ENCODE results near the gene CASD1.

The CASD1 gene

DNA sequence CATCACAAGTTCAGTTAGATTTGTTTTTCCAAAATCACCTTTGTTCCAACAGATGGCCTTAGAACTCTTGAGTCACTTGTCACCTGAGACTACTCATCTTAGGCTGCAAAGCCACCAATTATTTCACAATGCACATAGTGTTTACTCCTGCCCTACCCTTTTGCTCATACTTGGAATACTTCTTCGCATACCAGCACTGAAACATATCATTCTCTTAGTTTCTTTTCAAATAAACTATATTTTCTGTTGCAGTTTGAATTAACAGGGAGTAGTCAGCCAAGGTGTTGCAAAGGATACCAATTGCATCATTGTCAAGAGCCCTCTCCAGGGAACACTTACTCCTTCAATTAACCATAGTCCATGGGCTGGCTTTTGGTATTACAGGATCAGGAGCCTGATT, 71.0 kb downstream of the CASD1 start:
- no peaks in the 10 kb centered on the region for H3K27me3 ChIP-seq (replicated peaks; ENCODE audit: control insufficient read depth, insufficient read depth, low read length)
- no peak for DNase-seq (ENCODE audit: extremely low read depth, insufficient read length)
- H3K36me3 ChIP-seq (ENCODE audit: control insufficient read depth, insufficient read depth, low read length): no peaks in the 10 kb centered on the region; the same call in 1 of the 2 replicates
- H3K4me3 ChIP-seq (replicated peaks; ENCODE audit: low read depth, low read length): no peak overlapping the region
- TF ChIP-seq, protein P1, sequence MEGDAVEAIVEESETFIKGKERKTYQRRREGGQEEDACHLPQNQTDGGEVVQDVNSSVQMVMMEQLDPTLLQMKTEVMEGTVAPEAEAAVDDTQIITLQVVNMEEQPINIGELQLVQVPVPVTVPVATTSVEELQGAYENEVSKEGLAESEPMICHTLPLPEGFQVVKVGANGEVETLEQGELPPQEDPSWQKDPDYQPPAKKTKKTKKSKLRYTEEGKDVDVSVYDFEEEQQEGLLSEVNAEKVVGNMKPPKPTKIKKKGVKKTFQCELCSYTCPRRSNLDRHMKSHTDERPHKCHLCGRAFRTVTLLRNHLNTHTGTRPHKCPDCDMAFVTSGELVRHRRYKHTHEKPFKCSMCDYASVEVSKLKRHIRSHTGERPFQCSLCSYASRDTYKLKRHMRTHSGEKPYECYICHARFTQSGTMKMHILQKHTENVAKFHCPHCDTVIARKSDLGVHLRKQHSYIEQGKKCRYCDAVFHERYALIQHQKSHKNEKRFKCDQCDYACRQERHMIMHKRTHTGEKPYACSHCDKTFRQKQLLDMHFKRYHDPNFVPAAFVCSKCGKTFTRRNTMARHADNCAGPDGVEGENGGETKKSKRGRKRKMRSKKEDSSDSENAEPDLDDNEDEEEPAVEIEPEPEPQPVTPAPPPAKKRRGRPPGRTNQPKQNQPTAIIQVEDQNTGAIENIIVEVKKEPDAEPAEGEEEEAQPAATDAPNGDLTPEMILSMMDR (IDR thresholded peaks at IDR 0.05; ENCODE audit: insufficient read depth, low read length, poor library complexity, severe bottlenecking): no peak

DNA sequence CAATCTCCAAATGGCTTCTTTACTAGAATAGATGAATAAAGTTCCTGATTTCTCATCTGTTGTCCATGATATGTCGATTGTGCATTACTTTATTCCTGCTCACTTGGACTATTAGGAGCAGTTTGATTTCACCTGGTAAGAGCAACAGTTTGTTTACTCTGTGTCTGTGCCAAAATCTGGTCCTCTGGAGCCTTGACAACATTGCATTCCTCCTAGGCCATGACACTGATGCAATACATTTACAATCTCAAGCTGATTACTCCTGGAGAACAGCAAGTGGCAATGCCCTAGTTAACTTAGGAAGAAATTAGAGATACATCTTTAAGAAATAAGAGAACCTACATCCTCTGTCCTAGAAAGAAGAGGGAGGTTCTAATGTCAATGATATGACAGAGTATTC, 74.5 kb downstream of the CASD1 start:
- H3K27me3 ChIP-seq (replicated peaks; ENCODE audit: control insufficient read depth, insufficient read depth, low read length): no peaks in the 10 kb centered on the region
- H3K4me3 ChIP-seq (replicated peaks; ENCODE audit: low read depth, low read length): no peak overlapping the region
- no peak for DNase-seq (ENCODE audit: extremely low read depth, insufficient read length)
- H3K36me3 ChIP-seq (ENCODE audit: control insufficient read depth, insufficient read depth, low read length): no peaks in the 10 kb centered on the region; the same call in 1 of the 2 replicates
- TF ChIP-seq, protein P1 (IDR thresholded peaks at IDR 0.05; ENCODE audit: insufficient read depth, low read length, poor library complexity, severe bottlenecking): no peak

DNA sequence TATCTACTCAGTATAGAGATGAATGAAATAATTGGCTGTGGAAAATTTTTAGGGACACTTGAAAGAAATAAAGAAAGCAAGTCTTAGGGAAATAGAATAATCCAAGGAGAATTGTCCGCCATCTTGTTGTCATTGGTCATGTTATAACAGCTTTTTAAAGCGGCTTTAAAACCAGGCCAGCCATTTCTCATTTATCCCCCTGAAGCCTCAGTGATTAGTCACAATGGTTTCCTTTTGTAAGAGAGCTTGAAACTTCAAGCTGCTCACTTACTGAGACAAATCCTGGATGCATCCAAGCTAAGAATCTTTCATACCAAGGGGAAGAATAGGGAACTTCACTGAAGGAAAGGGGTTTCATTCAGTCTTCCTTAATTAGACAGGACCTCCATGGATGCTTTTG, 78.5 kb downstream of the CASD1 start:
- Histone ChIP-seq H3K27me3 (replicated peaks; ENCODE audit: control insufficient read depth, insufficient read depth, low read length) (no peaks in the 10 kb centered on the region), H3K36me3 (ENCODE audit: control insufficient read depth, insufficient read depth, low read length) (no peaks in the 10 kb centered on the region), H3K4me3 (replicated peaks; ENCODE audit: low read depth, low read length) (no peak overlapping the region)
- TF ChIP-seq, protein P1 (IDR thresholded peaks at IDR 0.05; ENCODE audit: insufficient read depth, low read length, poor library complexity, severe bottlenecking): no peak
- DNase-seq (ENCODE audit: extremely low read depth, insufficient read length): no peak

DNA sequence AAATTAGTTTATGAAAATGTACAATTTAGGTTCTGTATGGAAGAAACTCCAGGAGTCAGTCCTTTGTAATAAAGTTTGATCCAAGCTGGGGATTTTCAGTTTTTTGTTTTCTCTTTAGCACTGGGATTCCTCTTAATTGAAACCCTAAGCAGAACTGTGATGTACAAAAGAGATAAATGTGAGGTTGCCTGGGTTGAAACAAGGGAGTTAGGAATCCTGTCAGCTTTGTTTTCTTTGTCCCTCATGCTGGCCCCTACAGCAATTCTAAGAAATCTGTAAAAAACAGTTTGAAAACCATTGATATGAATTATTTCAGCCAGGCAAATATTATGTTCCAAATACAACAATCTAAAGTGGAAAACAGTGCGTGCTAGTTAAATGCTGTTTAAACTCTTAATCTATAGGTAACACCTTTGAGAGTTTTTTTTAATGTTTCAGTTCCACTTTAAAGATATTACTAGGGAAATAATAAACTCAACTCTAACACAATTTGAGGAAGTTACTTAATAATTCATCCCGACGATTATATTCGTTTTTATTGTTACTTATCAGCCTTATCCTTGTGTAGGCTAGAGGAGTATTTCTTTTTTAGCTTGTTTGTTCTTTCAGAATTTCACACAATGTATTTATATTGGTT, 81.0 kb downstream of the CASD1 start:
- Histone ChIP-seq H3K36me3 (ENCODE audit: control insufficient read depth, insufficient read depth, low read length) (no peaks in the 10 kb centered on the region), H3K4me3 (replicated peaks; ENCODE audit: low read depth, low read length) (no peak overlapping the region), H3K27me3 (replicated peaks; ENCODE audit: control insufficient read depth, insufficient read depth, low read length) (no peaks in the 10 kb centered on the region)
- DNase-seq (ENCODE audit: extremely low read depth, insufficient read length): no peak
- TF ChIP-seq, protein P1 (IDR thresholded peaks at IDR 0.05; ENCODE audit: insufficient read depth, low read length, poor library complexity, severe bottlenecking): no peak

DNA sequence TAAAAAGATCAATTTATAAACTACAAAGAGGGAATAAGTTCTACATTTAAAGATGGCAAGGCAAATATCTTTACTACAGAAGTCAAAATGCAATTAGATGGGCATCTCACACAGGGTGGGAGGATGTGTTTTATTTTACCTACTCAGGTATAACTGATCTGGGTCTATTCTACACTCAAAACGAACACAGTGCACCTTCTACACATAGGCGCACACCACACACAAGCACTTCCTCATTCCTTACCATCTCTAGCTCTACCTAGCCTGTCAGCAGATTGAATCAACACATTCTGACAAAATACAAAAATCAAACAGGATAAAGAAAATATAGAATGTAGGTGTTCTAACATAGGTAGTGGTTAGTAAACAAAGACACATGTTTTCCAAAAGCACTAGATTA, 81.6 kb downstream of the CASD1 start:
- H3K4me3 ChIP-seq (replicated peaks; ENCODE audit: low read depth, low read length): no peak overlapping the region
- no peaks in the 10 kb centered on the region for H3K36me3 ChIP-seq (ENCODE audit: control insufficient read depth, insufficient read depth, low read length)
- no peak for DNase-seq (ENCODE audit: extremely low read depth, insufficient read length)
- TF ChIP-seq, protein P1 (IDR thresholded peaks at IDR 0.05; ENCODE audit: insufficient read depth, low read length, poor library complexity, severe bottlenecking): no peak
- no peaks in the 10 kb centered on the region for H3K27me3 ChIP-seq (replicated peaks; ENCODE audit: control insufficient read depth, insufficient read depth, low read length)

DNA sequence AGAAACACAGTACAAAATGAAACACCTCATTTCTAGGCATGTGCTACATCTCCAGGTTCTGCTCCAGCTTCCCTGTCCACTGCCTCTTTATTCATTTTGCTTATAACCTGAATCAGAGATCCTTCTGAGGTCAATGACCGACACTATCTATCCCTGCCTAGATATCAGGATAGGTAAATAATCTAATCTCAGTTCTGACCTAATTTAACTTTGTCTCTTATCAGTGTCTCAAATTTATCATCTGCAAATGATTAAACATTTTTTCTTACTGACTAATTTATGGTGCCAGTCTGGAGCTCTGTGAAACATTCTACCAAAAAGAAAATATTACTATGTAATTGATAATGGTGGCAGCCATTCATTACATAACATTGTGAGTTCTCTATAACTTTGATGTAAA, 85.3 kb downstream of the CASD1 start:
- DNase-seq (ENCODE audit: extremely low read depth, insufficient read length): no peak
- no peaks in the 10 kb centered on the region for H3K36me3 ChIP-seq (ENCODE audit: control insufficient read depth, insufficient read depth, low read length)
- TF ChIP-seq, protein P1 (IDR thresholded peaks at IDR 0.05; ENCODE audit: insufficient read depth, low read length, poor library complexity, severe bottlenecking): no peak
- no peaks in the 10 kb centered on the region for H3K27me3 ChIP-seq (replicated peaks; ENCODE audit: control insufficient read depth, insufficient read depth, low read length)
- no peak overlapping the region for H3K4me3 ChIP-seq (replicated peaks; ENCODE audit: low read depth, low read length)

All from GM06990 (cell line).